Stimulated activated CD4-positive, alpha-beta T cell treated with anti-CD3 and anti-CD28 coated beads, TNF-alpha, amount 100 ng/mL, for 1 hour (primary cell): ENCODE data around the gene UBE2A.

ENCODE experiments used
- DNase-seq, 3 donors: peaks; one replicate each; pipeline ENCODE4 v3.0.0-alpha.2; 2020; ENCODE audit warnings: low read depth in 3 of 3, low spot score in 1 of 3

The UBE2A gene

DNA sequence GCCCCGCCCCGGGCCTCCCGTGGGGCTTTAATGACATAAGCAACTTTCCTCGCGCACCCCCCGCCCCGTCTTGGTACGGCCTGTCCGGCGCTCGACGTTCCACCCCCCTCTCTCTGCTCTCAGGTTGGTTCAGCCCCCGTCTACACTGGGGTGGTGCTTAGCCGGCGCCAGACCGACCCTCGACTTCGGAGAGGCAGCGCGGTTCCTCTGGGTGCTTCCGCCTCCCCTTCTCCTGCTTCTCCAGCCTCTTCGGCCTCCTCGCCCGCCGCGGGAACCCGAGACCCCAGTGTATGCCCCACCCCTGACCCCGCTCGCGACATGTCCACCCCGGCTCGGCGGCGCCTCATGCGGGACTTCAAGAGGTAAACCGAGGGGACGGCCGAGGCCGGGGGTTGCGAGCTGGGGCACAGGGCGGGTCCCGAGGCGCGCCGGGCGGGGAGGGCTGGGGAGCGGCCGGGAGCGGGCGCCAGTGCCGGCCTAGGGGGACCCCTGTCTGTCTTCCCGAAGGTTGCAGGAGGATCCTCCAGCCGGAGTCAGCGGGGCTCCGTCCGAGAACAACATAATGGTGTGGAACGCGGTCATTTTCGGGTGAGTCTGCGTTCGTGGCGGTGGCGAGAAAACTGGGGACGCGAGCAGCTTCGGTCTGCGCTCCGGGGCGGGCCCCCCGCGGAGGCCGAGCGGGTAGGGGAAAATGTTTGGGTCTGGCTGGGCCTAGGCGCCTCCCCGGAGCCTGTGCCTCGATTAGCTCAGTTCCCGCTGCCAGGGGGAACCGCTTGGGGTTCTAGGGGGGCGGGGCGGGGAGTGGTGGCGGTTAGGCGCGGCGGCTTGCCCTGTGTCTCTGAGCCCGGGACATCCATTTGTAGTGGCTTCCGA, at the start of gene UBE2A:
TSS of gene UBE2A (plus strand) at position 170 of the 873 bp plus-strand sequence. CDS start at position 319, 149 bp downstream.
- DNase-seq: peak; percentile 73 to 79 (median 78)

DNA sequence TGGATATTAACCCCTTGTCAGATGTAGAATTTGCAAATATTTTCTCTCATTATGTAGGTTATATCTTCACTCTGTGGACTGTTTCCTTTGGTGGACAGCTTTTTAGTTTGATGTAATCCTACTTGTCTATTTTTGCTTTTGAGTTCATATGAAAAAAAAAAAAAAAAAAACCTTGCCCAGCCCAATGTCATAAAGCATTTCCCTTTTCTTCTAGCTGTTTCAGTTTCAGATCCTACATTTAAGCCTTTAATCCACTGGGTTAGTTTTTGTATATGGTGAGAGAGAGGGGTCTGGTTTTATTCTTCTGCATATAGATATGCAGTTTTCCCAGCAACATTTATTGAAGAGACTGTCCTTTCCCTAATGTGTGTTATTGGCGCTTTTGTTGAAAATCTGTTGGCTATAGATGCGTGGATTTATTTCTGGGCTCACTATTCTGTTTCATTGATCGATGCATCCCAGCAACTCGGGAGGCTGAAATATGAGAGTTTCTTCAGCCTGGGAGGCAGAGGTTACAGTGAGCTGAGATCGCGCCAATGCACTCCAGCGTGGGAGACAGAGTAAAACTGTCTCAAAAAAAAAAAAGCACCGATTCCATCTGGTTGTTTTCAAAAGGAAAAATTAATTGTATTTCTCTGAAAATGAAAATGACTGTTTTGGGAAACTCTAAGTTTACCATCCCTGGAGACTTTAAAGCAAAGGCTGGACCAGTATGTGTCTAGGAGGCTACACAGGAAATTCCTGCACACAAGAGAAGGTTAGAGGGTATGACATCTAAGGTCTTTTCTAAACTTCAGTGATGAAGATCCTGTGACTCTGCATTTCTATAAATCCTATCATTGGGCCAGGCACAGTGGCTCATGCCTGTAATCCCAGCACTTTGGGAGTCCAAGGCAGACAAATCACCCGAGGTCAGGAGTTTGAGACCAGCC, 44.8 kb upstream of the UBE2A start:
- no peak for DNase-seq

DNA sequence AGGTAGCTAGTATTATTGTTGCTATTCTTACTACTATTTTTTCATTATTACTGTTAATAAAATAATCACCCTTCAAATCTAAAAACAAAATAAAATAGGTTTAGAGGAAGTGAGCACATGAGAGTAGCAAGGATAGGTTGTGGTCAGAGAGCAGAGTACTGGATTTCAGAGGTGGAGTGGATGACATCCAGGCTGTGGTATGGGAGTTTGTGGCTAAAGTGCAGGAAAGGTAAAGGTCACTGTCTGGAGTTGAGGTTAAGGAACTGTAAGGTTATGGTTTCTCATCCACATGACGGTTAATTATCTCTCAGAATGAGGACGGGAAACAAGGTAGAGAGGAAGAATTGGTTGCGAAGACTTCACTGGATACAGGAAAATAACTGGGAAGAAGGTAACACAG, 36.9 kb upstream of the UBE2A start:
- no peak for DNase-seq

DNA sequence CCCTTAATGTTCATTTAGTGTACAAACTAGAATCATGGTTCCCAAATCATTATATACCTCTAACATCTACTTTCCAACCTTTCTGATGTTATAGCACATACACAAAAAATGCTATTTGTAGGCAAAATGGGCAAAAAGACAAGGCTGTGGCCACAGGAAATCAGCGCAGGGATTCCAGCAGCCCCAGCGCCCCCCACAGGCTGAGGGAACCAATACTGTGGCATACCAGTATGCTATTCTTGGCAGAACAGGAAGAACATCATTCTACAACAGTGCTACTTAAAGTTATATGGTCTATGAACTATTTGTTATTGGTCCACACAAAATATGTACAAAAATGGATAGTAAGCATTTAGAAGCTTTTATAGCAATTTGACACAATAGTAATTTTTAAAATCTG, 34.5 kb upstream of the UBE2A start:
- DNase-seq: no peak

DNA sequence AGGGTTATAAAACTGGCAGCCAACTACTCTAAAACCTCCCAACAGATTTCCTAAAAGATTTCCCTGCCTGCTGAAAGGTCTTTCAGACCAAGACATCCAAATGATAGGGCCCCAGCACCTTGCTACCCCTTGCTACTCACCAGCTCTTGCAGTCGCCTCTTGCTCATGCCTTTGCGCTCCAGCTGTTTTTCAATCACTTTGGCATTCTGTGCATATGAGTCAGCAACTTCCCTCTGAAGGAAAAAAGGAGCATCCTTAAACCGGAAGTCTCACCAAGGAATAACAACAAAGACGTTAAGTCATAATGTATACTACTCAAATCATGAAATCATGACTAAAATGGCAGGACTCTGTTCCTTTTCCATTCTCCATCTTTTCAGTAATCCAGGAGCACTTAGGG, 33.2 kb upstream of the UBE2A start:
- DNase-seq: no peak

- no peak for DNase-seq
These were observed 24.9 kb upstream of the UBE2A start for GRCh38 chrX:119549327-119550016.

- no peak for DNase-seq
These were observed 21.9 kb upstream of the UBE2A start for GRCh38 chrX:119552508-119552907.

- peak; percentile 44 to 67 (median 62) for DNase-seq
These were observed 9.2 kb upstream of the UBE2A start, which contains the start of gene STEEP1 for GRCh38 chrX:119565107-119565663. STEEP1 (minus strand) TSS chrX:119565409; CDS start chrX:119565355, 54 bp downstream.

GRCh38 chrX:119570351-119570835, 4.0 kb upstream of the UBE2A start:
- DNase-seq: no peak

DNA sequence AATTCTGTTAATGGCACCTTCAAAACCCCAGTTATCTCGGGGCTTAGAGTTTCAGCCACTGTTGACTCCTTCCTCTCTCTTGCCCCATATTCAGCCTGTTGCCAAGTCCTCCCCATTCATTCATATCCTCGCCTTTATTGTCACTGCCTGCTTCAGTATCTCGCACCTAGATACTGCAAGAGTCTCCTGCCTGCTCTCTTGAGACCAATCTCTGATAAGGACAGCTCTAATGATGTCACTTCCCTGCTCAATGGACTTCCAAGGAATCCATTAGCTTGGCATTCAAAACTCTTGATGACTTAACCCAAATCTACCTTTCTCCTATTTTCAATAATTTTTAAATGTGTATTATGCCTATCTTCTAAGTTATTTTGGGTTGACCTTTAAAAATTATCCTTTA, 1.1 kb upstream of the UBE2A start:
- no peak for DNase-seq

- no peak for DNase-seq
These were observed 446 bp upstream of the UBE2A start for GRCh38 chrX:119573840-119574393.

DNA sequence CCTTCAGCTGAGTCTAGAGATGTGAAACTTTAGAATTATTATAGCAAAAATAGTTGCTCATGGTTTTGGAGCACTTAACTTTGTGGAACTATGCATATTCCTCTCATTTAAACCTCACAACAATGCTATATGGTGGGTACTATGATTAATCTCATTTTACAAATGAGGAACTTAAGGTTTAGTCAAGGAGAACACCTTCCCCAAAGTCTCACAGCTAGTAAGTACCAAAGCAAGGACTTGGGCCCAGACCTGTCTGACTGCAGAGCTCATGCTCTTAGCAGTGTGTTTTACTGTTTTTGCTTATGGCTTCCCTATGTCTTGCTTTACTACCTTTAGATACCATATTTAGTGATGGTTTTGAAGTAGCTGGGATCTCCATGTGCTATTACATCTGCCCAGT, 5.1 kb downstream of the UBE2A start:
- no peak for DNase-seq

DNA sequence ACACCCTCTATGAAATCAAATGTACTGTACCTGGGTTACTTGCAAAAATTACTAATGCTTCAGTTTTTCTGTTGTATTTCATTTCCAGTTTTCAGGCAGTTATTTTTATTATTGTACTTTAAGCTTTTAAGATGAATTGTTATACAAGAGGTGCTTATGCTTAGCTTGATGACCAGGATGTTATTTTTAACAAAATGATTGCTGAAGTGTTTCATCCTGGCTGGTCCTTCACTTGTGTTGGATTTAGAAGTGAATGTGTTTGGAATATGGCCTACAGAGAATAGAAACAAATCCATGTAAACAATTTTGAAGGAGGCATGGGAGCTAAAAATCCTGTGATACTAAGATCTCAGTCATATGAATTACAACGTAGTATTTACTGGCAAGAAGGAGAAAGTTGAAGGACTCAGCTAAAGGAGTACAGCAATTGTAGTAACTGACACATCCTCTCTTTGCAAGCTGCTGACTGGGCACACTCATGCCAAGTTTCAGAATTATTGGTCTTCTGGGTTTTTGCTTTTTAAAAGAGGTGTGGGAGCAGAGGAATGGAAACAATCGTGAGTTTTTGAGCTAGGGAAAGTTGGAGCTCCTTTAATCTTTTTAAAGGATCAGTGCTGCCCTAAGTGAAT, 9.2 kb downstream of the UBE2A start:
- DNase-seq: no peak

- DNase-seq: no peak
These were observed 15.4 kb downstream of the UBE2A start for GRCh38 chrX:119589810-119590209.

DNA sequence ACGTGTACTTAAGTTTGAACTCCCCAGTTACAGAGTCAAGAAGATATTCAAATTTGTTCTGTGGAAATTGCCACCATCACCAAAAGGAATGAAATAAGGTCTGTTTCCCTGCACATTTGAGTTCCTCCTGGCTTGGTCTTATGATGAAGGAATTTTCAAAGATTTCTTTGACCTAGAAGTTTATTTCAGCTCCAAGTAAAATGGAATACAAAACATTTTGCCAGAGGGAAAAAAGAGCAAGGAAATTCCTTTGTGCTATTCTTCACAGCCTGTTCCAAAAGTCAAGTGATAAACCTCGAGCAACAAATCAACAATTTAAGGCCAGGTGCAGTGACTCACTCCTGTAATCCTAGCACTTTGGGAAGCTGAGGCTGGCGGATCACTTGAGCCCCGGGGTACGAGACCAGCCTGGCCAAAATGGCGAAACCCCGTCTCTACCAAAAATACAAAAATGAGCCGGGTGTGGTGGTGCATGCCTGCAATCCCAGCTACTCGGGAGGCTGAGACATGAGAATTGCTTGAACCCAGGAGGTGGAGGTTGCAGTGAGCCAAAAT, 28.4 kb downstream of the UBE2A start:
- DNase-seq: no peak

- DNase-seq: no peak
These were observed 30.6 kb downstream of the UBE2A start for GRCh38 chrX:119604766-119605463.

- peak; percentile 3 to 28 (median 17) for DNase-seq
These were observed 31.3 kb downstream of the UBE2A start for GRCh38 chrX:119605464-119606279.
